Islet precursor cell (in vitro differentiated cells): ENCODE data around the gene CNNM4.

Experiments
- DNase-seq: peaks from one replicate; pipeline ENCODE4 v3.0.0-alpha.2; 2018

The CNNM4 gene

GRCh38 chr2:96837575-96837974, 76.9 kb downstream of the CNNM4 start:
- DNase-seq: peak; percentile 61

- DNase-seq: peak; percentile 42
Observed at GRCh38 chr2:96838345-96839292, 77.9 kb downstream of the CNNM4 start.

- peak; percentile 44 for DNase-seq
Observed at GRCh38 chr2:96839293-96839874, 78.7 kb downstream of the CNNM4 start.

GRCh38 chr2:96839875-96840850, 79.5 kb downstream of the CNNM4 start:
- peak; percentile 46 for DNase-seq

GRCh38 chr2:96841701-96842495, 81.2 kb downstream of the CNNM4 start:
- peak; percentile 42 for DNase-seq

GRCh38 chr2:96842600-96842999, 81.9 kb downstream of the CNNM4 start:
- peak; percentile 58 for DNase-seq

GRCh38 chr2:96843538-96844268, 83.0 kb downstream of the CNNM4 start, which contains the start of gene ANKRD23:
TSS of gene ANKRD23 (minus strand) at chr2:96844021. CDS start at chr2:96843992, 29 bp downstream.
- peak; percentile 40 for DNase-seq

GRCh38 chr2:96844405-96844808, 83.7 kb downstream of the CNNM4 start:
- no peak for DNase-seq

- no peak for DNase-seq
Observed at GRCh38 chr2:96846825-96847224, 86.1 kb downstream of the CNNM4 start.

- DNase-seq: no peak
Observed at GRCh38 chr2:96847586-96847985, 86.9 kb downstream of the CNNM4 start.

GRCh38 chr2:96848264-96848663, 87.6 kb downstream of the CNNM4 start:
- DNase-seq: peak; percentile 60

- DNase-seq: no peak
Observed at GRCh38 chr2:96852667-96853066, 92.0 kb downstream of the CNNM4 start.

GRCh38 chr2:96853321-96853720, 92.6 kb downstream of the CNNM4 start:
- no peak for DNase-seq

GRCh38 chr2:96856776-96857666, 96.3 kb downstream of the CNNM4 start:
- DNase-seq: peak; percentile 62

GRCh38 chr2:96857667-96858372, 97.1 kb downstream of the CNNM4 start, which contains the start of gene ANKRD39:
TSS of gene ANKRD39 (minus strand) at chr2:96858016. CDS start at chr2:96857987, 29 bp downstream.
- DNase-seq: peak; percentile 99

- DNase-seq: no peak
Observed at GRCh38 chr2:96859099-96859649, 98.5 kb downstream of the CNNM4 start.

GRCh38 chr2:96859681-96860064, 99.0 kb downstream of the CNNM4 start:
- no peak for DNase-seq

GRCh38 chr2:96860065-96861029, 99.6 kb downstream of the CNNM4 start:
- peak; percentile 54 for DNase-seq
